Esophagus squamous epithelium (tissue), 4 donors: ENCODE measurements around the gene RALGAPA1.

ENCODE experiments used
- CTCF ChIP-seq, 6 experiments: fragments of 450-650 bp in 4 of 6; fragments of 200-600 bp in 2 of 6; sonication (generic) in 2 of 6; IDR thresholded peaks; one replicate each; pipeline ENCODE4 v1.5.1; 2016 to 2019; ENCODE audit warnings: antibody characterized with exemption in 6 of 6, mild to moderate bottlenecking in 4 of 6, moderate library complexity in 4 of 6
- POLR2A ChIP-seq, 4 donors: fragments of 450-650 bp; IDR thresholded peaks; one replicate each; pipeline ENCODE4 v1.6.1; 2017; ENCODE audit warnings: antibody characterized with exemption in 4 of 4, mild to moderate bottlenecking in 4 of 4, moderate library complexity in 3 of 4

GRCh38 chr14:35632271-35632670 is 176.8 kb downstream of the RALGAPA1 start:
- no peak for TF ChIP-seq CTCF (IDR thresholded peaks at IDR 0.05)
- no peak for TF ChIP-seq POLR2A (IDR thresholded peaks at IDR 0.05)
